HG02798 (cell line): ENCODE measurements around the gene KPNB1.

Experiments
- ATAC-seq: cut with Tn5 transposase; IDR thresholded peaks from one replicate; pipeline ENCODE4 v1.9.1; 2021; ENCODE audit warnings: mild to moderate bottlenecking; ENCODE audit not compliant: unreplicated experiment, poor library complexity

Gene KPNB1

DNA sequence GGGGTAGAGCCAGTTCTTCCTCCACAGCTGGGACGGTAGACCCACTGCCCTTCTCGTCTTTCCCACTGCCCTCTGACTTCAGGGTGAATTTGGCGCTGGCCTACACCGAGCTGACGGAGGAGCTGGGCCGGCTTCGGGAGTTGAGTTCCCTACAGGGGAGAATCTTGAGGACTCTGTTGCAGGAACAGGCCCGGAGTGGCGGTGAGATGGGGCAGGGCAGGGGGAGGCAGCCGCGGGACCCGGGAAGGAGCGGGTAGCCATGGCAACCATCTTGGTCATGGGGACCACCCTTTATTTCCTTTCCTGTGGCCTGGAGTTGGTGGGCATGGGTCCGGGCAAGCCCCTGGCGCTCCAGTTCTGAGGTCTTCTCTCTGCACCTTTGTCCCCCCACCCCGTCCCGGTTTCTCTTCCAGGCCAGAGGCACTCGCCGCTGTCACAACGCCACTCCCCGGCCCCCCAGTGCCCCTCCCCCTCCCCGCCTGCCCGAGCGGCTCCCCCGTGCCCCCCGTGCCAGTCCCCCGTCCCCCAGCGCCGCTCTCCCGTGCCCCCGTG is 58.7 kb downstream of the KPNB1 start:
- no peak for ATAC-seq

DNA sequence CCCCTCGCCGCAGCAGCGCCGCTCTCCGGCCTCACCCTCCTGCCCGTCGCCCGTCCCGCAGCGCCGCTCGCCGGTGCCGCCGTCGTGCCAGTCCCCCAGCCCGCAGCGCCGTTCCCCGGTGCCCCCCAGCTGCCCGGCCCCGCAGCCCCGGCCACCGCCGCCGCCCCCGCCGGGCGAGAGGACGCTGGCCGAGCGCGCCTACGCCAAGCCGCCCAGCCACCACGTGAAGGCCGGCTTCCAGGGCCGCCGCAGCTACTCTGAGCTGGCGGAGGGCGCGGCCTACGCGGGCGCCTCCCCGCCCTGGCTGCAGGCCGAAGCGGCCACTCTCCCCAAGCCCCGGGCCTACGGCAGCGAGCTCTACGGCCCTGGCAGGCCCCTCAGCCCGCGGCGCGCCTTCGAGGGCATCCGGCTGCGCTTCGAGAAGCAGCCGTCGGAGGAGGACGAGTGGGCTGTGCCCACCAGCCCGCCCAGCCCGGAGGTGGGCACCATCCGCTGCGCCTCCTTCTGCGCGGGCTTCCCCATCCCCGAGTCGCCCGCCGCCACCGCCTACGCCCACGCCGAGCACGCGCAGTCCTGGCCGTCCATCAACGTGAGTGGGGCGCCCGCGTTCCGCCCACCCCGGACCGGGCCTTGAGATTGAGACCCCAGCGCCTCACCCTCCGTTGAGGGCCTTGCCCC is 59.3 kb downstream of the KPNB1 start:
- ATAC-seq, result no peak

DNA sequence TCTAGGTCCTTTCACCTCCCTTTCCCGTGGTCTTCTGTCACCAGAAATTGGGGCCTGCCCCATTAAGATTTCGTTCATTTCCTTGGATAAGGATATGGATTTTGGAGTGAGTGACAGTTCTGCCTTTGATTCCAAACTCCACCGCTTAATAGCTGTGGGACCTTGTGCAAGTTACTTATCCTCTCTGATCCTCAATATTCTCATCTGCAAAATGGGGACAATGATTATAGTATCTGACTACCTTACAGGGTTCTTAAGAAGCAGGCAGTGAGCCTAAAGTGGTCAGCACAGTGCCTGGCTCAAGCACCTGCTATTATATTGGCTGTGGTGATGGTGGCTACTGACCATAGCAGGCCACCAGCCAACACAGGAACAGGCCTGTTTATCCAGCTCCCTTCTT is 59.9 kb downstream of the KPNB1 start:
- no peak for ATAC-seq

DNA sequence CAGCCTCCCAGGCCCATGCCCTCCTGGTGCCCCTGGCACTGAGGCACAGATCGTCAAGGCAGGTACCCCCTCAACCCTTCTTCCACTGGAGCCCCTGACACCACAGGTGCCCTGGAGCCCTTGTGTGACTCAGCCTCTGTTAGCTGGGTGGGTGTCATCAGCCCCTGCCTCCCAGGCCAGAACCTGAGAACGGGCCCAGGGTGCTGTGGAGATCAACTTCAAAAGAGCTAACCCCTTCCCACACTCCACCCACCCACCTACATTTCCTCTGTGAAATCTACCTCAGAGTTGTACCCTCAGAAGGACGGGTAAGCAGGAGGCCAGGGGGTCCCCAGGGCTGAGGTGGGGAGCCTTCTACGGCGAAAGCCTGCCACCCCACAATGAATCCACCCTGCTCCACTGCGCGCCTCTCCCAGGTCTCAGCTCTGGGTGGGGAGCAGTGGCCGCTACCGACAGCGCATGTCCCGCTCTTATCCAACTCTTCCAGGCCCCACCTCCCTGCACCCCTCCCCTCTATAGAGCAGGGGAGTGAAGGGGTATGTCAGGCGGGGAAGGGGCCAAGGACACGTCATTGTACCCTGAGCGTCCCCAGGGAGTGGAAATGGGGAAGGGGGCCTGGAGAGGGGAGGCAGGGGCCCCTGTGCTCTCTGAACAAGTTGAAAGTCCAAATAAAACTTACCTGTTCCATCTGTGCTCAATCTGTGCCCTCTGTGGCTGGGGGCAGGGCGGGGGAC is 61.8 kb downstream of the KPNB1 start:
- ATAC-seq, result no peak

DNA sequence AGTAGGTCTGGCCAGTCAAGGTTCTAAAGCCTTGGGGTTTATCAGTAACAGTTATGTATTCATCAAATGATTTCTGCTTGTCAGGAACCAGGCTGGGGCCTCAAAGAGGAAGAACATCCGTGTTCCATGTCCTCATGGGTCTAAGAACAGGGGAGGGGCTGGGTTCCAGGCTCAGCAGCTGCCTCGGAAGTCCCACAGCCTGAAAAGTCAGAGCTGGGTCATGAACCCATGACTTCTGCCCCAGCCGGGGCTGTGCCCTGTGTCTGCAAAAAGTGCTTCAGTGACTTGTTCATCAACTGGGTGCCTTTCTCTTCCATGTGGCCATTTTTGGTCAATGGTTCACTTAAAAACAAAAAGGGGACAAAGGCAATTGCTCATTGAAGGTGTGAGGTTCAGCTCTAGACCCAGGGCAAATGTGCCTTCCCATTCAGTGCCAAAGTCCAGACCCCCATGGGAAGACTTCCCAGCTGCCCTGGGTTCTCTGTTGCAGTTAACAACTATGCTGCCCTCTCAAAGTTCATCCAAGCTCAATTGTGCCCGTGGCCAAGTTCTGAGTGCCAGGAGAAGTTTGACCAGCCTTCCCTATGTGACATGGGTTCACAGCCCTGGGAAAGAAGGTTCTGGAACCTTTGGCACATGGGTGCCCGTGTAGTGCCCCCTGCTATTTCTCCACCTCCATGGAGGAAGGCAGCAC is 62.8 kb downstream of the KPNB1 start:
- ATAC-seq, result no peak

DNA sequence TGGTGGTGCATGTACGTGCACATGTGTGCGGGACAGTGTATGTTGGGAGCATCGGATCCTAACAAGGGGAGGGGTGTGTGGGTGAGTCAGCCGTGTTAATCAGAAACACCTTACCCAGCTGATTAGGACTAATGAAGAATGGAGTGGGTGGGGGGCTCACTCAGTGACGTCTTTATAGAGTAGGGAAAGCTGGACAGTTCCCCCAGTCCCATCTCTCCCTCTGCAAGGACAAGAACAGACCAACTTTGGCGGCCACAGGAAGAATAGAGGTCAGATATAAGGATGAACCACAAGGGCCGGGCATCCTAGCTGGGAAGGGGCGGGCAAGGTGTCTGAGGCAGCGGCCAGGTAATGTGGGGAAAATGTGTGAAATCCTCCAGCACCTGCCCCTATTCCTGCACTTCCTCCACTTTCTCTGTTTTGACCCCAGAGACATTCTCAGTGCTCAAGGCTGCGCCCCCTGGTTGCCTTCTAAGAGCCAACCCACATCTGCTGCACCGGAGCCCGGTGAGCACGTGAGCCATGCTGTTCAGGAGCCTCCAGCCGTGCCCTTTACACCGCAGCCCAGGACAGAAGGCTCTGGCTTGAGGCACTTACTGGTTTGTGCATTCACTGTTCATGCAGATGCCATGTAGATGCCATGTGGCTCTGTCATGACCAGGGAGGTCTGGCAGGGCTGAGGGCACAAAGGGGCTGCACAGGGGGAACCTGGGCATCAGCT is 64.4 kb downstream of the KPNB1 start:
- no peak for ATAC-seq

DNA sequence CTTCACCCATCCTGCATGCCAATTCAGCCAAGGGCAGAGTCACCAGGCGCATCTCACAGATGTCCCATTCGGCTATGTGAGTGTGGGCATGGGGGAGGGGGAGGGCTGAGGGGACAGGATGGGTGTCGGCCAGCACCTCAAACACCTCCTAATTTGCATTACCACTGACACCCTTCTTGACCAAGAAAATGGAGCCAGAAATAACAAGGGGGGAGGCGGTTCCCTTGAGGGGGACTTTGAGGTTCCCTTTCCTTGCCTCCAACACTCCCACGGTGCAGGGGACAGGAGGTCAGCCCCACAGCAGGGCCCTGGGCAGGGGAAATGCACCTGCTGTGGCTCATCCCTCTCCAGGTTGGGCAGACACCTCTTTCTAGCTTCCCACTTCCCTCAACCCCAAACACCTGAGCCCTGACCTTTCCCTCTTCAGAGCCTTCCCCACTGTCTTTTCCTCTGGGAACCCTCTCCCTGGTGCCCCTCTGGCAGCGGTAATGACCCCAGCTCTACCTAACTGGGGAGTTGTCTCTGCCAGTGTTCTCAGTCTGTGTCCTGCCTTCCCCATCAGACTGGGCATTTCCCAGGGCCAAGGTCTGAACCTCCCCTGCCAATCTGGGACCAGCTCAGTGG is 65.2 kb downstream of the KPNB1 start:
- ATAC-seq, result no peak

DNA sequence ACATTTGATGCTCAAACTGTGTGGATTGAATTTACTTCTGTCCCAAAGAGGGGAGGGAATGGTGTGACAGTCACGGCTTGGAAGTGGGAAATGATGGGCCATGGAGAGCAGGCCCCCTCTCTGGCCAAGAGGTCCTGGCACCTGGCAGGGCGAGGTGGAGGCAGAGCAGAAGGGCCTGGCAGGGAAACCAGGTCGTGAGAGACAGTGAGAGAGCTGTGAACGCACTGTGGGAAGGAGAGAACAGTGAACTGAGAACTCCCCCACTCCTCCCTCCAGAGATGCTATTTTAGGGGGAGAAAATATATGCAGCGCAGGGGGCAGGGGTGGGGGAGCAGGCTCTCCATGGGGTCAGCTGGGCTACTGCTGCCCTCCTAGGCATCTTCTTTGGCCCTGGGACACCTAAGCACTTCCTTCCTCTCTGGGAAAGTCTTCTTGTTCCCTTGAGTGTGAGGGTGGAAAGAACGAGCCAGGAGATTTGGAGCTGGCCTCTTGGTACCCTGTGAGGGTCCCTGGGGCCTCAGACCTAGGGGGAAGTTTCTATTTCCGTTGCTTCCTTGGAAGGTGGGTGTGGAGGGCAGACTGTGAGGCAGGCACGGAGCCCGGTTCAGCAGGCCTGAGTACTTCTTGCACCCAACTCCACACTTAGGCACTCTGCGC is 66.1 kb downstream of the KPNB1 start:
- ATAC-seq, result no peak

DNA sequence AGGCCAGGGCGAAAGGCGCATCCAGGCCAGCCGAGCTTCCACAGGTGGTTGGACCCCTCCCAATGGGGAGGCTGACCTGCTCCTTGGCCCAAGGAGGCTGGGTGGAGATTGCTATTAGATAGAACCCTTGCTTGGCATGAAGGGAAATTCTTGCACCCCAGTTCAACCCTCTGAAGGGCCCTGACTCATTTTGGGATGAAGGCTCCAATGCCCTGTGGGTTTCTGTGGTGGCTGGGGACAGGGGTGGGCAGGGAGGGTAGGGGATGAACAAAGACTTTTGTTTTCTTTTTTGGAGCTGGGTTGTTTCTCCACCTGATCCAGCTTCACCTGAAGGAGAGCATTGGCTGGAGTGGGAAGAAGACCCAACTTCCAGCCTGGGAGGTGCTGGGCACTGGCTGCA is 66.7 kb downstream of the KPNB1 start:
- no peak for ATAC-seq

DNA sequence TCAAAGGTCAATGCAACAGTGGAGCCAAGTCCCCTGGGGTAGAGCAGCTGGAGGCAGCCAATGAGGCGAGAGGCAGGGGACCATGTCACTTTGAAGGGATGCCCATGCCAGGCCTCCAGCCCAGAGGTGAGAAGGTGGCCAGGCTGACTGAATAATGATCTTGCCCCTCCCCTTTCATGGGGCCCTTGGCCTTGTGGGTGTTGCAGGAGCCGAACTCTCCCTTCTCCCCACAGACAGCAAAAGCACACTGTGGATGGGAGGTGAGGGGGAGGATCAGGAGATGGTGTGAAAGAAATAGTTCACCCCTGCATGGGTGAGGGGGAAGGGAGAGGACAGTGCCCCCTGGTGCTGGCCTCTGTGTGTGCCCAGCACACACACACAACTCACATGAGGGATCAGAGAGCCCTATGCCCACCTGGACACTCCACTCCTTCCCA is 67.6 kb downstream of the KPNB1 start:
- peak; percentile 26 for ATAC-seq

DNA sequence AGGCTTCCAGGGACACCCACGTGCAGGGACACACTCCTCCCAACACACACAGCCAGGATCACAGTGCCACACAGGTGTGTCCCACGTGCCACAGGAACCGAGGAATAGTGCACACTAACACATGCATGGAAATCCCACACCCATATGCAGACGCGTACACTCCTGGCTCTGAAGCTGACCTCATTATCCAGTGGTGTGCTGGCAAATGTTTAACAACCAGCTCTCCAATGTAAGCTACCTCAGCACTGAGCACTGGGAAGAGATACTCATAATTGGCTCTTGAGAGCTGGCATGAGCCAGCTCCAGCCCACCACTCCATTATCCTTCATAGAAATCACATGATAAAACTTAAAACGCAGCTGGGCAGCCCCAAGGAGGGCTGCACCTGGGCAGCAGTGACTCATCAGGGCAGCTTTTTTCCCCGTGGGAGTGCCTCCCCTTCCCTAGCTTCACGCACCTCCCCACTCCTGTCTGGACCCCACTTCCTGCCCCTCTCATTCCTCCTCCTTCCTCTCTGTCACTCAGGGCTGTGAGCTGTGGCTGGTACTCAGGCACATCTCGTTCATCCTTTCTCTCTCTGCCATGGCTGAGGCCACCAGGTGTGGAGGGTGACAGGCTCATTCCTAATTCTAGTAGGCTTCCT is 68.4 kb downstream of the KPNB1 start:
- ATAC-seq, result no peak

DNA sequence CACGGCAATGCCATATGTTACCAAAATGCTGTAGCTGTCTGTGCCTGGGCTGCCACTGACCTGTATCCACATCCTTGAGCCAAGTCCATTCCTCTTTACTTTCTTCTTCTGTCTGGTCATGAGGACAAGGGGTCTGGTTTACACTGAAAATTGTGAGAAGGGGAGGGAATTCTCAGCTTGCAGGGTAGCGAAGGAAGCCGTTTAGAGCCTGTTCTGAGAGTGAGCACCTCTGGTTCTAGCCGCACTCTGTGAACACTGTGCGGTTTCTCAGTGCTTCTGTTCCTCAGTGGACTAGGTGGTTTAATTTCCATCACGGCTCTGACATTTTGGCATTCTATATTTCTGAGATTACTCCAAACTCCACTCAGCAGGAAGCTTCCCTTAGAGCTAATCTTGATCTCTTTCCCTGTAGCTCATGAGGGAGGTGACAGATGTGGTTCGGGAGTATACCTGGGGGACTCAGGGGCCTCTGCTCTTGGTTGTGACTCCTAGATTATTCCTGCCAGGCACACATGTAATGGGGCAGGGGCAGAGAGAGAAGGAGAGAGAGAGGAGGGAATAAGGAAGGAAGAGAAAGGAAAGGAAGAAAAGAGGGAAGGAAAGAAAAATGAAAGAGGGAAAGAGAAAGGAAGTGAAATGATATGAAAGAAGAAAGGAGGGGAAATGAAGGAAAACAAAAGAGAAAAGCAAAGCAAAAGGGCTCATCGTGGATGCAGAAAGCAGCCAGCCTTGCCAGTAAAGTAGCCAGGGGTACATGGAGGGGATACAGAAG is 69.1 kb downstream of the KPNB1 start:
- no peak for ATAC-seq

DNA sequence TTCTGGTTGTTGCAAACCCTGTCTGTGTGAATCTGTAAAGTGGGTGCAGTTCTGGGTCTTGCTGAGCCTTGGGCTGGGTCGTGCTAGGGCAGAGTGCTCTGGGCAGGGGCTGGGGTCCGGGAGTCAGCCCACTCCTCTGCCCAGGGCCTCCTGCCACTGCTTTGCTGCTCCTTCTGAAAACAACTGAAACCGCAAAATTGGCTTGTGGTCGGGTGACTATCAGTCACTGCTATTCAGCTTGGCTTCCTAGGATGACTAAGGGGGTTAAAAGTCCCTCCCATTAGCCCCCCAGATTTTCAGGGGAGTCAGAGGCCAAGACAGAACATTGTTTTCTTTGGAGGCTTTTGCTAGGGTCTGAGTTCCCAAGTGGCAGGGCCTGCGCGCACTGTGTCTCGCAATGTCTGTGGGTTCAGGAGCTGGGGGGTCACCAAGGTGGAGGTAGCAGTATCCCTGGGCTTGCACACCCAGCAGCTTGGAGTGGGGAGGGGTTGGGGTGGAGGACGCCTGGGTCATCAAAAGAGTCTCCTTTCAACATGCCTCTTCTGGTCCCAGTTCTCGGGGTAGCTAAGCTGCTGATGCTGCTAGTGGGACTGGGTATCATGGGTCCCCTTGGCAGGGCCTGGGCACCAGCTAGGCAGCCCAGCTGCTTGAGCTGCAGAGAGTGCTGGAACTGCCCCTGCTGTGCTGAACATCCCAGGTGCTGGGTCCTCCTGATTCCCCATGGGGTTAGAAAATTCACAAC is 69.9 kb downstream of the KPNB1 start:
- ATAC-seq, result no peak

DNA sequence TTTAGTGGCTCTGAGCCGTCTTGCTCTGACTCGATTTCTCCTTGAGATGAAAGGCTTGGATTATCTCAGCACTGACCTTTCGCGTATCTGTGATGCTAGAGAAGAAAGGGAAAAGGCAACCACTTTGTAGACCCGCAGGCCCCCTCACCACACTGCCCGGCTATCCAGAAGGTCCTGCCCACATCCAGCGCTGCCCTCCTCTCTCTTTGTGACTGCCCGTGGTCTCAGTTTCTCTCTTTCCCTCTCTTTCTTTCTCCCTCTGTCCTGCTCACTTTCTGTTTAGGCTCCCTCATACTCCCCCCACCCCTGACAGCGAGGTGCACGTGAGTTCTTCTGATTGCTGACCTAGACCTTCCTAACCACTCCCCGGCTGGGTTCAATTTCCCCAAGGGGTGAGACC is 70.5 kb downstream of the KPNB1 start:
- no peak for ATAC-seq

DNA sequence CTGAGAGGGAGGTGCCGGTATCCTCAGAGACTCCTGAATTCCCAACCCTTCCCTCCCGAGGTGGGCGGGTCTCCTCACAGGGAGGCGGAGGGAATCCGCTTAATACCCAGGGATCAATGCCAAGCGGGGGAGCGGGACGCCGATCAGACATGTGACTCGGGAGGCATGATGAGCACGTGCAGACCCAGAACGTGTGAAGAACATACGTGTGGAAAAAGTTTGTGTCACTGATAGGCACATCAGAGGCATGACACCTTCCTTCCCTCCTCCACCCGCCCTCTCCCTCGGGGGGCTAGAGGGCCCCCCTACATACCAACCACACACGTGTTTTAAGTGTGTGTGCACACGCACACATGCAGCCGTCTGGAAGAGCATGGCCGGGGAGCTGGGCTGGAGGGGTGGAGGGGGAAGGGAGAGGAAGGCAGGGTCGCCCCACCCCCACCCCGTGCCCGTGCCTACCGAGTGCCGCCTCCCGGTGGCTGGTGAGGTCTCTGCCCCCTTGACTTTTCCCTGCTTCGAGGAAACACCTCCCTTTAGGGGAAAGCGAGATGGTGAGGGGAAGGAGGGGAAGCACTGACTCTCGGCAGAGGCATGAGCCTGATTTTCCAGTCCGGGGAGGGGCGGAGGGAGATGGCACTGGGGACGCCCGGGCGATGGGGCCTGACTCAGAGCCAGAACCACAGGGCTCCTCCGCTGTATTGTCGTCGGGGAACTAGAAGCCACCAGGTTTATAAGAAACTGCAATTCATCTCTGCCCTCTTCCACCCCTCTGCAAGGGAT is 71.2 kb downstream of the KPNB1 start:
- ATAC-seq, result peak; percentile 41

DNA sequence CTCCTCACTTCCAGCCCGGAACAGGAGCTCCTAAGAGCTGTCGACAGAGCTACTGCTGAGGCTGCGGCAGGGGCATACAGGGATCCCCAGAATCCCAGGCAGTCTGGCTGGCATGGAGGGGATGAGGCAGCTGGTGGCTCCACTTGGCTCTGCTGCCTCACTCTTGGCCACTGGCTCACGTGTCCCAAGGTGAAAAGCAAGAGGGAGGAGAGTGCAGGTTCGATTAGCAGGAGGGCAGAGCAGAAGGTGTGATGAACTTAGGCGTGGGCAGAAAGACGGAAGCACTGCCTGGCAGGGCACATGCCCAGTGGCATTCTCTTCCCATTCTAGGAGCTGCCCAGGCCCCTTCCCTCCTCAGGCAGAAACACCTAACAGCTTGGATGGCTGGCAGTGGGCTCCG is 72.0 kb downstream of the KPNB1 start:
- no peak for ATAC-seq

DNA sequence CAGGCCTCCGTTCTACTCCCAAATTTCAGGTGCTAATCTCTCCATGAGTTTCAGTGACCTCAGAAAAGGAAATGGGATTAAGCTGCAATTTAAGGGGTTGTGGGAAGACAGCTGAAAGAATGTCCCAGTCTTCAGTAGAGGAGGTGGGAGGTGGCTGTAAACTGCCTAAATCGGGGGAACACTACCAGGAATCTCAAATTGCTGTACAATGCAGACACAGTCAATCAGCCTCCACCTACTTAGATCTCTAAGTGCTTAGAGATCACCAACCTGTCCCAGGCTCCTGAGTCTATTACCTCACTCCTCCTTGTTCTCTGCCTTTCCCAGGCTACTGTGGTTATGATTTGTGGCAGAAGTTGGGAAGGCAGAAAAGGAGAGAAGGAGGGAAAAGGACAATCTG is 75.0 kb downstream of the KPNB1 start:
- ATAC-seq, result no peak
